ENCODE measurements around the gene CCDC152. TPM values are rescaled to one million over a fixed set of nuclear protein-coding genes. Genes with fewer than 3 reads are reported as not detected.

CCDC152 gene
- total and polyA plus RNA-seq, 12 donors = 0.66 to 4.0 (median 1.5) TPM

DNA sequence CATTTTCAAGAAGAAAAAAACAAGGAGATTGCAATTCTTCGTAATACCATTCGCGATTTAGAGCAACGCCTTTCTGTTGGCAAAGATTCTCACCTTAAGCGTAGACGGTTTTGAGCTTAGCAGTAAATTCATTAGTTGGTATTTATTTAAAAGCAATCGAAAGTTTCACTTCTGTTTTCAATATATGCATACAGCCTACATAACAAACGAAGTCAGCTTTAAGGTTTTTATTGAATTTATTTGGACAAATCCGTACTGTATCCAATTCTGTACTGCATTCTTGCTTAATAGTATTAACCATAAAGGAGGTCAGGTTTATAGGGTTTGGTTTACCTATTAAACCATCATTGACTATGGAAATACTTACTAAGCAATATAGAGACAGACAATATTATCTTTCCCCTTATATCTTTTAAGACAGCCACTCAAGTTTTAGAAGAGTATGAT lies 43.1 kb downstream of the CCDC152 start:
- WGBS, 2 donors = 95 to 97% methylated on average over 9 of the region's 9 CpGs

DNA sequence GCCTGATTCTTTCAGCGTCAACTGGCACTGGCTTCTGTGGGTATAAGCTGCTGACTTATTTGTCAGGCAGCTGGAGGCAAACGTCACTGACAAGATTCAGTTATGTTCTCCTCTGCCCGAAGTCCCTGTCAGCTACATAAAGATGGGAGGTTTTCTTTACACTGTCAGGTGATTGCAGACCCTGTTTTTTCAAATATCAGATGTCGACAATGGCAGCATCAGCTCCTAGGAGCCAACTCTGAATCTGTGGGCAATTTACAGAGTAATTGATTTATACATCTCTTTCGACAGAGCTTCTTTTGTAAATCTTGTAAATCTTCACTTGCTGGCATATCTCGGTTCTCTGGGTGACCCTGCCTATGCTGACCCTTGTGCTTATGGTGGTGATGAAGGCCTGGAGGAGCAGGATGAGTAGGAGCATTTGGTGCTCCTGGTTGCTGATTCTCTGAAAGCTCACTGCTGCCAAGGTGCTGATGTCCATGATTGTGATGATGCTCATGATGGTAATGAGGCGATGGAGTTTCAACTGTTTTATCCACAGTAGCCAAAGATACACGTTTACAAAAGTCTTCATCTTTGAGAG lies 44.2 kb downstream of the CCDC152 start:
- Histone ChIP-seq H3K4me1 (no peaks in the 10 kb centered on the region), H3K27ac (no peak overlapping the region), H3K4me3 (no peak overlapping the region), H3K9me3 (peaks cover 0 to 12% (median 0%) of the 10 kb centered on the region in 11 donors), H3K27me3 (no peaks in the 10 kb centered on the region), H3K36me3 (peaks cover 0 to 72% (median 47%) of the 10 kb centered on the region in 9 donors)
- TF ChIP-seq, protein P1, sequence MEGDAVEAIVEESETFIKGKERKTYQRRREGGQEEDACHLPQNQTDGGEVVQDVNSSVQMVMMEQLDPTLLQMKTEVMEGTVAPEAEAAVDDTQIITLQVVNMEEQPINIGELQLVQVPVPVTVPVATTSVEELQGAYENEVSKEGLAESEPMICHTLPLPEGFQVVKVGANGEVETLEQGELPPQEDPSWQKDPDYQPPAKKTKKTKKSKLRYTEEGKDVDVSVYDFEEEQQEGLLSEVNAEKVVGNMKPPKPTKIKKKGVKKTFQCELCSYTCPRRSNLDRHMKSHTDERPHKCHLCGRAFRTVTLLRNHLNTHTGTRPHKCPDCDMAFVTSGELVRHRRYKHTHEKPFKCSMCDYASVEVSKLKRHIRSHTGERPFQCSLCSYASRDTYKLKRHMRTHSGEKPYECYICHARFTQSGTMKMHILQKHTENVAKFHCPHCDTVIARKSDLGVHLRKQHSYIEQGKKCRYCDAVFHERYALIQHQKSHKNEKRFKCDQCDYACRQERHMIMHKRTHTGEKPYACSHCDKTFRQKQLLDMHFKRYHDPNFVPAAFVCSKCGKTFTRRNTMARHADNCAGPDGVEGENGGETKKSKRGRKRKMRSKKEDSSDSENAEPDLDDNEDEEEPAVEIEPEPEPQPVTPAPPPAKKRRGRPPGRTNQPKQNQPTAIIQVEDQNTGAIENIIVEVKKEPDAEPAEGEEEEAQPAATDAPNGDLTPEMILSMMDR (IDR thresholded peaks at IDR 0.05) = no peak
- ATAC-seq = no peak
- intact Hi-C loops (cut with DNase I) = loop anchor here in 3 of 10 donors (10.0 kb wide), 1 partner anchor 84 kb away; no protein-coding TSS in a partner anchor
- no peak for DNase-seq
- WGBS, 2 donors = 85% methylated on average over 8 of the region's 8 CpGs

More for the DNA sequence above, 43.1 kb downstream of the CCDC152 start:
- DNase-seq = no peak
- Histone ChIP-seq H3K27me3 (no peaks in the 10 kb centered on the region), H3K4me1 (no peaks in the 10 kb centered on the region), H3K9me3 (peaks cover 0 to 12% (median 0%) of the 10 kb centered on the region in 11 donors), H3K27ac (no peak overlapping the region), H3K4me3 (no peak overlapping the region), H3K36me3 (peaks cover 0 to 60% (median 38%) of the 10 kb centered on the region in 9 donors)
- TF ChIP-seq, protein P1 (IDR thresholded peaks at IDR 0.05) = no peak
- intact Hi-C loops (cut with DNase I) = loop anchor here in 3 of 10 donors (10.0 kb wide), 1 partner anchor 85 kb away; no protein-coding TSS in a partner anchor
- no peak for ATAC-seq

DNA sequence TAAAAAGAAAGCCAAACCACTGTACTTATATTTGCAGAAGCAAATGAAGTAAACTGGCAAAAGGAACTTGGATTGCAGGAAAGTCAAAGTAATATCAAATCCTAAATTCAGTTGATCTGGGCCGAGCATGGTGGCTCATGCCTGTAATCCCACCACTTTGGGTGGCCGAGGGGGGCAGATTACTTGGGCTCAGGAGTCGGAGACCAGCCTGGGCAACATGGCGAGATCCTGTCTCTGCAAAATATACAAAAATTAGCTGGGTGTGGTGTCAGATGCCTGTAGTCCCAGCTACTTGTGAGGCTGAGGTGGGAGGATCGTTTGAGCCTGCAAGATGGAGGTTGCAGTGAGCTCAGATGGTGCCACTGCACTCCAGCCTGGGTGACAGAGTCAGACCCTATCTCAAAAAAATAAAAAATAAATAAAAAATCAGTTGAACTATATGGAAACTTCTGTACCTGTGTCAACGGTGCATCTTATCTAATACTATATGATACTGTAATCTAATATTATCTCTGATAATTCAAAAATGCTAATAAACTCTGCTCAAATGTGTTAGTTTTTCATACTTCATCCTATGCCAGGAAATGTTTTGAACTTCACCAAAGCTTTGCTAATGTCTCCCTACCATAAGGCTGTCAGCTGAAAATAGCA lies 45.0 kb downstream of the CCDC152 start:
- ATAC-seq (no peak), DNase-seq (no peak)
- TF ChIP-seq, protein P1 (IDR thresholded peaks at IDR 0.05) = no peak
- Histone ChIP-seq H3K27ac (no peak overlapping the region), H3K4me3 (no peak overlapping the region), H3K27me3 (no peaks in the 10 kb centered on the region), H3K4me1 (peaks cover 0 to 7% (median 0%) of the 10 kb centered on the region in 9 donors), H3K36me3 (peaks cover 0 to 80% (median 54%) of the 10 kb centered on the region in 9 donors), H3K9me3 (peaks cover 0 to 9% (median 0%) of the 10 kb centered on the region in 11 donors)
- 96% methylated on average over 6 of the region's 6 CpGs for WGBS, 2 donors
- intact Hi-C loops (cut with DNase I) = loop anchor here in 3 of 10 donors (10.0 kb wide), 1 partner anchor 83 kb away; no protein-coding TSS in a partner anchor

DNA sequence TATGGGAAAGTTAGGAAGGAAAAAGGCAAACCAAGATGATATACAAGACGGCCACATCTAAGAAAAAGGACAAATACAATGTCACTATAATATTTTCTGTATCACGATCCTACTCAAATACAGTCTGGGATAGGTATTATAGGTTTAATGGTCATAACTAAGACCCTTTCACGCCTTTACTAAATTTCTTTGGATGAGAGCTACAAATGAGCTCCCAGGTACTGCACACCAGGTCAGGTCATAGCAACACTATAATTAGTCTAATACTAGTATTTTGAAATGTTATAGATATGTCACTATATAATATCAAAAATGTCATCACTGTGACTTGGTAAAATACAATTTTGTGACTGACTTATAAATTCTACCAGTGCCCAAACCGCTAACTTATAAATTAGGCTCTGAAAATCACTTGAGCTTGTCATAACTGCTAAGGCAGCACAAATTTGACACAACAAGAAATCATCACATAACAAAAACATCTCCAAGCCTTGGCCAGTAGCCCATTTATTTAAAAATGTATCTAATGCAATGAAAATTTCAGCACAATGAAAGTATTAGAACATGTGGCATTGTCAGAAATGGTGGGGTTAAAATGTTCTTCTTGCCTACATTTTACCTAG lies 48.2 kb downstream of the CCDC152 start:
- ATAC-seq = no peak
- WGBS, 2 donors = 97% methylated on average over 4 of the region's 4 CpGs
- intact Hi-C loops (cut with DNase I) = loop anchor here in 5 of 10 donors (5.0 to 10.0 kb wide), 2 partner anchors 80 to 82 kb away; no protein-coding TSS in a partner anchor

More for the DNA sequence above, 48.2 kb downstream of the CCDC152 start:
- DNase-seq = no peak
- H3K27me3 ChIP-seq = no peaks in the 10 kb centered on the region
- no peak overlapping the region for H3K4me3 ChIP-seq
- H3K4me1 ChIP-seq = peaks cover 0 to 38% (median 27%) of the 10 kb centered on the region in 9 donors
- no peaks in the 10 kb centered on the region for H3K9me3 ChIP-seq
- no peak overlapping the region for H3K27ac ChIP-seq
- TF ChIP-seq, protein P1 (IDR thresholded peaks at IDR 0.05) = no peak
- peaks cover 0 to 89% (median 54%) of the 10 kb centered on the region in 9 donors for H3K36me3 ChIP-seq
